ENCODE results near the gene C2CD3.

DNA sequence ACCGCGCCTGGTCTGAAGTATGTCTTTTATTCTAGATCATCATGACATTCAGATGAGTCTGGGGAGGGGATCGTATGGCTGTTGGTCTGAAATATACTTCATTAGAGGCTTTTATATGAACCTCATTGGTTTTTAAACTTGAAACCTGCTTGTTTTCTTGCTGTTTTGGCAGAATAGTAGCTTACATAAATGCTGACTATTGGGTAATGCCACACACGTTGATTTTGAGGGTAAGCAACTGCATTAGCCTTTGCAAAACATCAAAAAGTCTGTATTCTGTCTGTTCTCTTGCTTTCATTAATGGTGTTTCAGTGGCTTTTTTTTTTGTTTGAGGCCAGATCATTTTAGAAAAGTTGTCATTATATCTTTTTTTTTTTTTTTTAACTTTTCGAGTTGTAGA, 14.5 kb upstream of the C2CD3 start:
- TF ChIP-seq, protein P1, sequence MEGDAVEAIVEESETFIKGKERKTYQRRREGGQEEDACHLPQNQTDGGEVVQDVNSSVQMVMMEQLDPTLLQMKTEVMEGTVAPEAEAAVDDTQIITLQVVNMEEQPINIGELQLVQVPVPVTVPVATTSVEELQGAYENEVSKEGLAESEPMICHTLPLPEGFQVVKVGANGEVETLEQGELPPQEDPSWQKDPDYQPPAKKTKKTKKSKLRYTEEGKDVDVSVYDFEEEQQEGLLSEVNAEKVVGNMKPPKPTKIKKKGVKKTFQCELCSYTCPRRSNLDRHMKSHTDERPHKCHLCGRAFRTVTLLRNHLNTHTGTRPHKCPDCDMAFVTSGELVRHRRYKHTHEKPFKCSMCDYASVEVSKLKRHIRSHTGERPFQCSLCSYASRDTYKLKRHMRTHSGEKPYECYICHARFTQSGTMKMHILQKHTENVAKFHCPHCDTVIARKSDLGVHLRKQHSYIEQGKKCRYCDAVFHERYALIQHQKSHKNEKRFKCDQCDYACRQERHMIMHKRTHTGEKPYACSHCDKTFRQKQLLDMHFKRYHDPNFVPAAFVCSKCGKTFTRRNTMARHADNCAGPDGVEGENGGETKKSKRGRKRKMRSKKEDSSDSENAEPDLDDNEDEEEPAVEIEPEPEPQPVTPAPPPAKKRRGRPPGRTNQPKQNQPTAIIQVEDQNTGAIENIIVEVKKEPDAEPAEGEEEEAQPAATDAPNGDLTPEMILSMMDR (IDR thresholded peaks at IDR 0.05): no peak
- no peak for TF ChIP-seq POLR2A (IDR thresholded peaks at IDR 0.05)

Data from gastroesophageal sphincter (tissue), 3 donors.